ENCODE data around the gene COPS4. TPM values are rescaled to one million over a fixed set of nuclear protein-coding genes. Genes with fewer than 3 reads are reported as not detected.
"Not testable (repeated sequence)": the region's sequence is repeated elsewhere in the genome, so short reads cannot be mapped to it uniquely, and the experiment has no call there.

COPS4 gene
- total RNA-seq (10 to 100 TPM; 47.6 to 67.2 (median 54.5) TPM), polyA plus RNA-seq (10 to 100 TPM; 13.0 to 64.5 TPM)
- long read RNA-seq, donor 1, transcript COPS4-201 (10 exons, 1,744 nt) = major isoform, 112 of 138 reads
- long read RNA-seq, donor 1, transcript COPS4-209 (11 exons, 1,695 nt) = minor isoform, 14 of 138 reads
- long read RNA-seq, donor 1, partial matches to known transcripts = 1 of 138 reads
- long read RNA-seq, donor 1, other reads (novel, unspliced or antisense) = 9 of 138 reads
- long read RNA-seq, donor 2, transcript COPS4-201 (10 exons, 1,744 nt) = major isoform, 606 of 679 reads
- long read RNA-seq, donor 2, transcript COPS4-209 (11 exons, 1,695 nt) = minor isoform, 37 of 679 reads
- long read RNA-seq, donor 2, transcript COPS4-202 (11 exons, 1,702 nt) = minor isoform, 11 of 679 reads
- long read RNA-seq, donor 2, partial matches to known transcripts = 5 of 679 reads
- long read RNA-seq, donor 2, other reads (novel, unspliced or antisense) = 18 of 679 reads
- long read RNA-seq, donor 3, transcript COPS4-201 (10 exons, 1,744 nt) = major isoform, 91 of 108 reads
- long read RNA-seq, donor 3, transcript COPS4-209 (11 exons, 1,695 nt) = minor isoform, 9 of 108 reads
- long read RNA-seq, donor 3, partial matches to known transcripts = 2 of 108 reads
- long read RNA-seq, donor 3, other reads (novel, unspliced or antisense) = 3 of 108 reads

GRCh38 chr4:83034630-83035494 lies at the start of gene COPS4:
COPS4 (plus strand) TSS chr4:83035183; CDS start chr4:83035225, 42 bp downstream.
- peak in 11 of 12 donors; percentile 14 to 71 (median 54) for TF ChIP-seq CTCF (IDR thresholded peaks at IDR 0.05)
- peak; percentile 21 to 61 for TF ChIP-seq POLR2A (IDR thresholded peaks at IDR 0.05)
- intact Hi-C loops (cut with DNase I) = loop anchor here (1.0 to 10.0 kb wide), 10 partner anchors 22 to 750 kb away; partner anchors contain the start of genes SEC31A (in 3 of the 10), HNRNPD (in 2 of the 10), THAP9 (in 2 of the 10) and ENOPH1 (in 1 of the 10)
- Histone ChIP-seq H3K36me3 (no peaks in the 10 kb centered on the region), H3K27ac (peak within 1 kb of the TSS; percentile 71 to 94 (median 89)), H3K4me1 (peaks cover 0 to 32% (median 18%) of the 10 kb centered on the region in 12 donors), H3K9me3 (no peaks in the 10 kb centered on the region), H3K27me3 (no peaks in the 10 kb centered on the region), H3K4me3 (peak within 1 kb of the TSS; percentile 63 to 92 (median 74))
- DNase-seq (peak; percentile 96 to 98 (median 98)), ATAC-seq (peak; percentile 100)
- 0 to 1% (median 0%) methylated on average over 36 to 39 of the region's 39 CpGs for WGBS, 4 donors

GRCh38 chr4:82987519-82987918 lies 47.5 kb upstream of the COPS4 start:
- ATAC-seq; H3K27ac ChIP-seq; H3K27me3 ChIP-seq; intact Hi-C loops (cut with DNase I); H3K4me3 ChIP-seq; DNase-seq: not testable (repeated sequence)
- peaks cover 0 to 12% (median 0%) of the 10 kb centered on the region in 12 donors for H3K4me1 ChIP-seq
- peaks cover 0 to 11% (median 0%) of the 10 kb centered on the region in 12 donors for H3K9me3 ChIP-seq
- peaks cover 0 to 16% (median 6%) of the 10 kb centered on the region in 9 donors for H3K36me3 ChIP-seq

GRCh38 chr4:82988323-82988832 lies 46.6 kb upstream of the COPS4 start:
- H3K4me3 ChIP-seq = no peak overlapping the region
- TF ChIP-seq POLR2A (IDR thresholded peaks at IDR 0.05) (no peak), CTCF (IDR thresholded peaks at IDR 0.05) (no peak)
- intact Hi-C loops (cut with DNase I) = no loop called here
- 87 to 92% (median 90%) methylated on average over 2 of the region's 2 CpGs for WGBS, 4 donors
- H3K4me1 ChIP-seq = peaks cover 0 to 12% (median 0%) of the 10 kb centered on the region in 12 donors
- H3K9me3 ChIP-seq = peaks cover 0 to 11% (median 0%) of the 10 kb centered on the region in 12 donors
- DNase-seq = no peak
- H3K27ac ChIP-seq = no peak overlapping the region
- no peaks in the 10 kb centered on the region for H3K27me3 ChIP-seq
- ATAC-seq = no peak
- H3K36me3 ChIP-seq = peaks cover 0 to 11% (median 6%) of the 10 kb centered on the region in 9 donors

Measured in heart left ventricle (tissue), 16 donors.